IMR-90 (cell line): ENCODE measurements around the gene TRPC6. TPM values are rescaled to one million over a fixed set of nuclear protein-coding genes. Genes with fewer than 3 reads are reported as not detected.
A peak's percentile ranks its signal among the peaks of the same experiment; 100 is the strongest.

Experiments
- ATAC-seq: fragments of 200-7000 bp; cut with Tn5 transposase; 2 replicates; pipeline ENCODE4 v1.9.1; 2020; ENCODE audit warnings: low read depth, mild to moderate bottlenecking, moderate library complexity
- BruUV-seq: library from RNA; stranded (reverse); fragments of 400-500 nt; replicated peaks from 2 replicates; lab custom pipeline; 2021; lab: Mats Ljungman, UMichigan
- CTCF ChIA-PET: fragments of 300-600 bp; formaldehyde crosslinking; extraction: SDS; loops from one replicate; lab custom pipeline; 2021; ENCODE audit warnings: antibody characterized with exemption; lab: Yijun Ruan, JAX
- POLR2A ChIA-PET: fragments of 300-600 bp; sonication (Branson Sonifier 250); formaldehyde crosslinking; loops from one replicate; lab custom pipeline; 2022; ENCODE audit warnings: antibody characterized with exemption; ENCODE audit not compliant: unreplicated experiment; lab: Charles Lee
- DNase-seq: peaks from one replicate; pipeline ENCODE4 v3.0.0; 2013
- H2AFZ ChIP-seq: replicated peaks from 2 replicates; pipeline ENCODE3; 2013; ENCODE audit warnings: low read length, mild to moderate bottlenecking; ENCODE audit not compliant: poor library complexity
- H2AK5ac ChIP-seq: 2 replicates; pipeline ENCODE4 v1.6.1; 2013; ENCODE audit warnings: low read depth, low read length, inconsistent platforms
- H2AK9ac ChIP-seq: replicated peaks from 2 replicates; pipeline ENCODE3; 2013; ENCODE audit warnings: mild to moderate bottlenecking, low read depth, low read length, moderate library complexity; ENCODE audit not compliant: poor library complexity
- H2BK120ac ChIP-seq: 2 replicates; pipeline ENCODE4 v1.6.1; 2013; ENCODE audit warnings: low read depth, low read length, inconsistent platforms
- H2BK15ac ChIP-seq: 3 replicates; pipeline ENCODE4 v1.6.1; 2013; ENCODE audit warnings: low read depth, low read length, inconsistent platforms
- H2BK20ac ChIP-seq: 2 replicates; pipeline ENCODE4 v1.6.1; 2013; ENCODE audit warnings: low read depth, mild to moderate bottlenecking, inconsistent platforms, low read length, moderate library complexity
- H2BK5ac ChIP-seq: 2 replicates; pipeline ENCODE4 v1.6.1; 2013; ENCODE audit warnings: mild to moderate bottlenecking, low read depth, low read length, inconsistent platforms; ENCODE audit not compliant: poor library complexity, severe bottlenecking
- H3K14ac ChIP-seq: replicated peaks from 2 replicates; pipeline ENCODE4 v1.6.1; 2013; ENCODE audit warnings: low read depth, low read length, inconsistent platforms
- H3K18ac ChIP-seq: 2 replicates; pipeline ENCODE4 v1.6.1; 2013; ENCODE audit warnings: low read depth, low read length, control low read depth
- H3K23ac ChIP-seq: 2 replicates; pipeline ENCODE4 v1.6.1; 2013; ENCODE audit warnings: low read depth, low read length, inconsistent platforms
- H3K27ac ChIP-seq: 2 replicates; pipeline ENCODE4 v1.5.1; 2013; ENCODE audit warnings: mild to moderate bottlenecking, control low read depth, low read length; ENCODE audit not compliant: insufficient read depth
- H3K27me3 ChIP-seq: 2 replicates; pipeline ENCODE4 v1.6.1; 2013; ENCODE audit warnings: low read length; ENCODE audit not compliant: control insufficient read depth, insufficient read depth
- H3K36me3 ChIP-seq: 2 replicates; pipeline ENCODE4 v1.6.1; 2013; ENCODE audit warnings: low read length, mixed read lengths; ENCODE audit not compliant: control insufficient read depth, insufficient read depth
- H3K4ac ChIP-seq: 2 replicates; pipeline ENCODE4 v1.6.1; 2013; ENCODE audit warnings: low read depth, low read length, inconsistent platforms
- H3K4me1 ChIP-seq: 2 replicates; pipeline ENCODE4 v1.6.1; 2013; ENCODE audit warnings: low read length, mixed read lengths; ENCODE audit not compliant: control insufficient read depth, insufficient read depth
- H3K4me2 ChIP-seq: 2 replicates; pipeline ENCODE4 v1.6.1; 2013; ENCODE audit warnings: low read depth, mild to moderate bottlenecking, control low read depth, low read length, moderate library complexity
- H3K4me3 ChIP-seq: 2 replicates; pipeline ENCODE4 v1.5.1; 2013; ENCODE audit warnings: low read depth, mild to moderate bottlenecking, control low read depth, low read length, moderate library complexity; ENCODE audit not compliant: insufficient read depth
- H3K56ac ChIP-seq: 2 replicates; pipeline ENCODE4 v1.6.1; 2013; ENCODE audit warnings: low read length, inconsistent platforms; ENCODE audit not compliant: insufficient read depth; ENCODE audit errors: extremely low read depth
- H3K79me1 ChIP-seq, 2 experiments: 2 replicates each; pipeline ENCODE4 v1.6.1; 2013; ENCODE audit warnings: low read length in 2 of 2, inconsistent platforms in 1 of 2, low read depth in 1 of 2
- H3K9ac ChIP-seq: 2 replicates; pipeline ENCODE4 v1.6.1; 2013; ENCODE audit warnings: low read depth, low read length, control low read depth
- H3K9me1 ChIP-seq: 2 replicates; pipeline ENCODE4 v1.6.1; 2013; ENCODE audit warnings: low read length, inconsistent platforms; ENCODE audit not compliant: insufficient read depth
- H3K9me3 ChIP-seq: 2 replicates; pipeline ENCODE4 v1.6.1; 2013; ENCODE audit warnings: low read length; ENCODE audit not compliant: control insufficient read depth, insufficient read depth
- H4K20me1 ChIP-seq: 2 replicates; pipeline ENCODE4 v1.6.1; 2013; ENCODE audit warnings: low read length, inconsistent platforms; ENCODE audit not compliant: insufficient read depth
- H4K5ac ChIP-seq: 2 replicates; pipeline ENCODE4 v1.6.1; 2013; ENCODE audit warnings: mild to moderate bottlenecking, low read depth, low read length, control low read depth
- H4K8ac ChIP-seq, 2 experiments: 2 replicates each; pipeline ENCODE4 v1.6.1; 2013; ENCODE audit warnings: low read depth in 2 of 2, low read length in 2 of 2, control low read depth in 1 of 2, inconsistent platforms in 1 of 2
- H4K91ac ChIP-seq: 2 replicates; pipeline ENCODE4 v1.6.1; 2013; ENCODE audit warnings: low read depth, low read length, inconsistent platforms; ENCODE audit not compliant: insufficient read depth
- CEBPB ChIP-seq: IDR thresholded peaks from 2 replicates; pipeline ENCODE4 v1.6.1; 2012; ENCODE audit warnings: low read depth, low read length, improper control_type of control experiment
- ELK1 ChIP-seq: fragments of 150-350 bp; IDR thresholded peaks from 2 replicates; pipeline ENCODE4 v1.6.1; 2016; ENCODE audit warnings: low read depth, mild to moderate bottlenecking, low read length, moderate library complexity, borderline replicate concordance
- MAZ ChIP-seq: IDR thresholded peaks from 2 replicates; pipeline ENCODE4 v1.6.1; 2012; ENCODE audit warnings: low read depth, mild to moderate bottlenecking, low read length, improper control_type of control experiment, moderate library complexity, borderline replicate concordance
- NFE2L2 ChIP-seq: fragments of 150-350 bp; IDR thresholded peaks from 2 replicates; pipeline ENCODE4 v1.6.1; 2016; ENCODE audit warnings: low read depth, mild to moderate bottlenecking, low read length
- POLR2A ChIP-seq: IDR thresholded peaks from 2 replicates; pipeline ENCODE4 v1.6.1; 2012; ENCODE audit warnings: mild to moderate bottlenecking, low read depth, low read length
- RFX5 ChIP-seq: IDR thresholded peaks from 2 replicates; pipeline ENCODE4 v1.8.0; 2012; ENCODE audit warnings: low read depth, mild to moderate bottlenecking, low read length, moderate library complexity
- WGBS, 2 experiments: methylation state at CpG; one replicate each; pipeline versions ENCODE4 v1.1.5 to v1.1.7; 2013; ENCODE audit warnings: missing lambda C conversion rate in 2 of 2; ENCODE audit not compliant: insufficient read length in 1 of 2; ENCODE audit errors: extremely low coverage in 2 of 2; 5-methylcytosine and 5-hydroxymethylcytosine counted together
- dilution Hi-C: fragments of 300-500 bp; cut with HindIII; formaldehyde crosslinking; loops from one replicate; pipeline ENCODE4 v1.14.3; 2018; ENCODE audit warnings: low sequenced_read_pairs; ENCODE audit not compliant: unreplicated experiment
- in situ Hi-C: fragments of 300-500 bp; cut with MboI; formaldehyde crosslinking; loops from 3 replicates; pipeline ENCODE4 v1.14.3; 2019; ENCODE audit warnings: low sequenced_read_pairs, inconsistent platforms, mixed read lengths
- intact Hi-C: fragments of 100-400 bp; cut with micrococcal nuclease; formaldehyde crosslinking; loops from 2 replicates; pipeline ENCODE4 v1.10.0; 2022
- polyA plus RNA-seq, 3 experiments: library from polyadenylated mRNA; depleted of rRNA; stranded (reverse); fragments of >200 nt; gene quantifications; 2 replicates each; pipeline ENCODE4 v1.2.3, GENCODE V29; 2012; ENCODE audit warnings: low replicate concordance in 1 of 3
- total RNA-seq: library from RNA; depleted of rRNA; stranded (reverse); fragments of >200 nt; gene quantifications from 2 replicates; pipeline ENCODE4 v1.2.3, GENCODE V29; 2012

TRPC6 gene
- total and polyA plus RNA-seq, 2 of the 4 experiments (the other 2 are of a cell fraction) = 0.99 to 2.3 TPM

- Histone ChIP-seq H2BK120ac (peak overlapping the region; percentile 53; the same call in 1 of the 2 replicates), H3K9ac (no peak overlapping the region), H2AK5ac (no peak overlapping the region; the same call in 1 of the 2 replicates), H2AFZ (no peak overlapping the region), H3K4me2 (peak overlapping the region; percentile 28; the same call in 1 of the 2 replicates), H2BK15ac (no peak overlapping the region), H2AK9ac (no peak overlapping the region), H2BK5ac (peak overlapping the region; percentile 43), H4K8ac (peak overlapping the region; percentile 13 to 26; a peak in 3 of 4 replicates), H3K36me3 (peaks cover 3% of the 10 kb centered on the region), H3K56ac (no peak overlapping the region; the same call in 1 of the 2 replicates), H3K79me1 (no peaks in the 10 kb centered on the region), H4K91ac (no peak overlapping the region), H3K27ac (no peak overlapping the region; the same call in 1 of the 2 replicates), H3K27me3 (no peaks in the 10 kb centered on the region), H3K14ac (no peak overlapping the region; the same call in 1 of the 2 replicates), H4K20me1 (no peaks in the 10 kb centered on the region), H3K23ac (no peak overlapping the region), H3K9me1 (peaks cover 4% of the 10 kb centered on the region; the same call in 1 of the 2 replicates), H3K4ac (0 out of 2 replicates have a peak overlapping the region, but pooled peaks have one; percentile 39), H3K4me3 (no peak overlapping the region), H3K18ac (no peak overlapping the region), H2BK20ac (no peak overlapping the region), H3K4me1 (peaks cover 5% of the 10 kb centered on the region; the same call in 1 of the 2 replicates), H3K9me3 (no peaks in the 10 kb centered on the region), H4K5ac (no peak overlapping the region; the same call in 1 of the 2 replicates)
- ChIA-PET POLR2A (no interaction called here), CTCF (no interaction called here)
- WGBS, 2 experiments = no CpG with 5 or more reads among the region's 2 CpGs
- TF ChIP-seq POLR2A = no peak
- no peak for TF ChIP-seq MAZ
- no peak for TF ChIP-seq NFE2L2
- TF ChIP-seq RFX5 = no peak
- no peak for TF ChIP-seq ELK1
- TF ChIP-seq CEBPB = no peak
- peak; percentile 73 for DNase-seq
- dilution Hi-C loops = no loop called here
- in situ Hi-C loops = no loop called here
- BruUV-seq = no TSS peak
- peak; percentile 66; the same call in 1 of the 2 replicates for ATAC-seq
- intact Hi-C loops = no loop called here
Measured at GRCh38 chr11:101453682-101454081, 130.1 kb downstream of the TRPC6 start.
